Skeletal muscle satellite cell (primary cell): ENCODE measurements around the gene WDSUB1. TPM values are rescaled to one million over a fixed set of nuclear protein-coding genes. Genes with fewer than 3 reads are reported as not detected.
A peak's percentile ranks its signal among the peaks of the same experiment; 100 is the strongest.

ENCODE experiments used
- H3K27me3 ChIP-seq: 2 replicates; pipeline ENCODE4 v1.7.0; 2013; ENCODE audit warnings: low read length; ENCODE audit not compliant: control insufficient read depth, insufficient read depth
- H3K36me3 ChIP-seq: 2 replicates; pipeline ENCODE4 v1.7.0; 2013; ENCODE audit warnings: mild to moderate bottlenecking, control low read depth, low read length; ENCODE audit not compliant: insufficient read depth
- H3K4me1 ChIP-seq: 2 replicates; pipeline ENCODE4 v1.7.0; 2013; ENCODE audit warnings: low read length; ENCODE audit not compliant: control insufficient read depth, insufficient read depth
- H3K4me2 ChIP-seq: 2 replicates; pipeline ENCODE4 v1.7.0; 2013; ENCODE audit warnings: mild to moderate bottlenecking, low read length
- H3K4me3 ChIP-seq: 2 replicates; pipeline ENCODE4 v1.7.0; 2013; ENCODE audit warnings: low read length
- H3K9ac ChIP-seq: 2 replicates; pipeline ENCODE4 v1.7.0; 2013; ENCODE audit warnings: mild to moderate bottlenecking, low read depth, low read length, moderate library complexity
- H3K9me3 ChIP-seq: replicated peaks from 2 replicates; pipeline ENCODE4 v1.7.0; 2013; ENCODE audit warnings: mild to moderate bottlenecking, control low read depth, low read length
- total RNA-seq: library from RNA; depleted of rRNA; stranded (reverse); fragments of >200 nt; gene quantifications from 2 replicates; pipeline ENCODE4 v1.2.3, GENCODE V29; 2012; rRNA removed

WDSUB1 gene, protein sequence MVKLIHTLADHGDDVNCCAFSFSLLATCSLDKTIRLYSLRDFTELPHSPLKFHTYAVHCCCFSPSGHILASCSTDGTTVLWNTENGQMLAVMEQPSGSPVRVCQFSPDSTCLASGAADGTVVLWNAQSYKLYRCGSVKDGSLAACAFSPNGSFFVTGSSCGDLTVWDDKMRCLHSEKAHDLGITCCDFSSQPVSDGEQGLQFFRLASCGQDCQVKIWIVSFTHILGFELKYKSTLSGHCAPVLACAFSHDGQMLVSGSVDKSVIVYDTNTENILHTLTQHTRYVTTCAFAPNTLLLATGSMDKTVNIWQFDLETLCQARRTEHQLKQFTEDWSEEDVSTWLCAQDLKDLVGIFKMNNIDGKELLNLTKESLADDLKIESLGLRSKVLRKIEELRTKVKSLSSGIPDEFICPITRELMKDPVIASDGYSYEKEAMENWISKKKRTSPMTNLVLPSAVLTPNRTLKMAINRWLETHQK
- 4.2 and 4.6 TPM in 2 replicates for total RNA-seq

DNA sequence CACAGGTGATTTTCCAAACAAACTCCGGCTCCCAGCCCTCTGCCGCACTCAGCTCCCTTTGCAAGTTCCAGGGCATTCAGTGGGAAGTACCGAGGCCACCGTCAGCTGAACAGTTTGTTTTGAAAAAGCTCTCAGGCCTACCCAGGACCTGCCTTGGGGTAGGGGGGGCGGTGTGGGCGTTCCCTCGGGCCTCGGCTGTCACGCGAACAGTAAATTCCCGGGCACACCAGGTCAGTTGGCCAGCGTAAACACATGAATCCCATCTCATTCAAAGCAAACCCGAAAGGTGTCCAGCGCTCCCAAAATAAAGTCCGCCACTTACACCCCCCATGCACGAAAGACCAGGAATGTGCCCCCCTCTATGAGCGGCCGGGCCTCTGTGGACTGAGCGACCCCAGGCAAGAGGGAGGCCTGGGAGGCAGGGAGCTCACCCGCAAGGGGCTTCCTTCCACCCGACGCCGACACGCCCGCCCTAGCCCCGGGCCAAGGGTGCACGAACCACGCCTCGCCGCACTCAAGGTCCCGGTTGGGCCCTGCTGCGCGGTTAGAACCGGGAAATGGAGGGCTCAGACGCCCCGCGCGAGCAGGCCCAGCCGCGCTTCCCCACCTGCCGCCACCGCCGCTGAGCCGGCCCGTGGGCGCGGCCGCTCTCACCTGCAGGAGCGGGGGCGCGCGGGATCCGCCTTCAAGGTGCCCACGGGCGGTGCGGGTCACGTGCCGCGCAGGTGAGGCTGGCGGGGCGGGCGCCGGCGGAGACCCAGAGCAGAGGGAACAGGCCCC lies at the start of gene WDSUB1:
TSS of gene WDSUB1 (minus strand) at position 775 of the 780 bp plus-strand sequence. CDS start 3,634 bp downstream, outside the sequence.
- Histone ChIP-seq H3K27me3 (no peaks in the 10 kb centered on the region), H3K9ac (peak within 1 kb of the TSS; percentile 88)

DNA sequence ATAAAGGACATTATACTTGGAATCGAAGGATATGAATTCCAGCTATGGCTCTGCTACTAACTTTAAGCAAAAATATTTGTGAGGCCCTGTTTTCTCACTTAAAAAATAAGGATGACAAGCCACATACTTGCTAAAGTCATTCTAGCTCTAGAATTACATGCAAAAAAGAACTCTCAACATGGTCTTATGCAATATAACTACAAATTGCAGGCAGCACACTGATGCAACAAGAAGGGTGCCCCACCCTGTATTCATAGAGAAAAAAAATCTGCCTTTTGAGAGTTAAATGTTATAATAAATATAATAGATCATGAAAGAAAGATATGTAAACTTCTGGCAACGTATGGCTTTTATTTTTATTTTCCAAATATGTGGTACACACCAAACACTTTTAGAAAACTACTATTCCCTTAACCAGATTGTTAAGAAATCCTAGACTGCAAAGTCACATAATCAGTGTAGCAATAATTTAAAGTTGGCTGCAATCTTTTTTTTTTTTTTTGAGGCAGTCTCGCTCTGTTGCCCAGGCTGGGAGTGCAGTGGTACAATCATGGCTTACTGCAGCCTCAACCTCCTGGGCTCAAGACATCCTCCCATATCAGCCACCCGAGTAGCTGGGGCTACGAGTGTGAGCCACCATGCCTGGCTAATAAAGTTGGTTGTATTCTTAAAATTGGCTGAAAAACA lies 40.2 kb upstream of the WDSUB1 start:
- H3K9me3 ChIP-seq, result no peaks in the 10 kb centered on the region
- H3K4me1 ChIP-seq, result no peaks in the 10 kb centered on the region
- H3K36me3 ChIP-seq, result peaks cover 1% of the 10 kb centered on the region
- H3K4me2 ChIP-seq, result no peak overlapping the region
- H3K9ac ChIP-seq, result no peak overlapping the region
- no peak overlapping the region for H3K4me3 ChIP-seq
- H3K27me3 ChIP-seq, result no peaks in the 10 kb centered on the region

More for the DNA sequence above, at the start of gene WDSUB1:
- Histone ChIP-seq H3K4me1 (peaks cover 21% of the 10 kb centered on the region), H3K4me2 (peak within 1 kb of the TSS; percentile 96), H3K9me3 (no peaks in the 10 kb centered on the region), H3K4me3 (peak within 1 kb of the TSS; percentile 96), H3K36me3 (no peaks in the 10 kb centered on the region)

DNA sequence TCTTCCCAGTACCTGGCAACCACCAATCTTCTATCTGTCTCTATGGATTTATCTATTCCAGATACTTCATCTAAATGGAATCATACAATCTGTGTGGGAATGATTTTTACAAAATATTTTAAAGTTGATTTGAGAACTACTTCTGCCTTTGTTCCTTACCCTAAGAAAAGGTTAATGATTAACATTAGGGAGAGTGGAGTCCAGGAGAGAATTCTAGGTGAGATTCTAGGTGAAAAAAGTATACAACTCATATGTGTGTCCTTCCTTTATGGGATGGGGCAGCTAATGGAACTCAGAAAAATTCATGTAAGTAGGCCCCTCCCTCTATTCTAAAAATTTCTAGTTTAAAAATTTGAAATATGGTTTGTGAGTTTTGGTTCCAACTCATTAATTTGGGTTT lies 35.9 kb upstream of the WDSUB1 start:
- Histone ChIP-seq H3K27me3 (no peaks in the 10 kb centered on the region), H3K36me3 (peaks cover 4% of the 10 kb centered on the region), H3K9me3 (no peaks in the 10 kb centered on the region), H3K4me3 (no peak overlapping the region), H3K4me2 (no peak overlapping the region), H3K4me1 (no peaks in the 10 kb centered on the region), H3K9ac (no peak overlapping the region)

DNA sequence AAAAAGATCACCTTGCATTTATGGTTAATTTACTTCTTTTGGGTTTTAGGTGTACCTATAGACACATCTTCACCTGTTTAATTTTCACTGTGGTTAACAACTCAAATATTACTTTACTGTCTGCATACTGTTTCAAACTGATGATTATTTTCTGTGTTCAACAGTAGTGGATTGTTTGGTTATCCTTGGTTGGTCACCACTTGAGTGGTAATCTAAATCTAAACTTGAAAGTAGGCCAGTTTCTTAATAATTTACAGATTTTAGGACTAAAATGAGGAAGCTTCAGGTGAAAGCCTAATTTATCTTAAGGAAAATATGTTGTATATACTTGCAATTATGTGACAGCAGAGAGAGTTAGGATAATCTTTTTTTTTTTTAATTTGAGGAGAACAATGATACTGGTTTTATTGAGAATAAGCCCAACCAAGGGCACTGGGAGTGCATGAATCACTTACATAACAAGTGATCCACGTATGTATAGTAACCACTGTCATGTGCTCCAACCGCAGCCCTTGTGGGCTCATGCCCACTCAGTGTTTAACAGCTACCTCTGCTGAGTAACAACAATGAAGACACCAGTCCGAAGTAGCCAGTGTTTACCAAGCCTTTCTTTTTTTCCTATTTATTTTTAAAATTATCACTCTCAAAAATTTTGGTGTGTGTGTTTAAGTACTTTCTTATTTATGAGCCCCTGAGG lies 31.0 kb upstream of the WDSUB1 start:
- no peaks in the 10 kb centered on the region for H3K27me3 ChIP-seq
- peaks cover 4% of the 10 kb centered on the region for H3K36me3 ChIP-seq
- H3K4me2 ChIP-seq, result no peak overlapping the region
- H3K9me3 ChIP-seq, result no peaks in the 10 kb centered on the region
- H3K9ac ChIP-seq, result no peak overlapping the region
- no peaks in the 10 kb centered on the region for H3K4me1 ChIP-seq
- no peak overlapping the region for H3K4me3 ChIP-seq

DNA sequence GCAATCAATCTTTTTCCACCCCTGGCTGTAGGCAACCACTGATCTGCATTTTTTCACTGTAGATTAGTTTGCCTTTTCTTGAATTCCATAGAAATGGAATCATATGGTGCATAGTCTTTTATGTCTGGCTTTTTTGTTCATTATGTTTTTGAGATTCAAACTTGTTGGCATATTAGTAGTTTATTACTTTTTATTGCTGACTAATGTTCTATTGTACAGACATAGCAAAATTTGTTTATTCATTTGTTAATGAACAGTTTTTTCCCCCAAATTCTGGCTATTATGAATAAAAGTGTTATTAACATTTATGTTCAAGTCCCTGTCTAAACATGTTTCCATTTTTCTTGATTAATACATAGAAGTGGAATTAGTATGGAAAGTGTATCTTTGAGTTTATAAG lies 21.4 kb upstream of the WDSUB1 start:
- Histone ChIP-seq H3K27me3 (no peaks in the 10 kb centered on the region), H3K36me3 (no peaks in the 10 kb centered on the region), H3K4me3 (no peak overlapping the region), H3K4me2 (no peak overlapping the region), H3K4me1 (no peaks in the 10 kb centered on the region), H3K9me3 (no peaks in the 10 kb centered on the region), H3K9ac (no peak overlapping the region)

DNA sequence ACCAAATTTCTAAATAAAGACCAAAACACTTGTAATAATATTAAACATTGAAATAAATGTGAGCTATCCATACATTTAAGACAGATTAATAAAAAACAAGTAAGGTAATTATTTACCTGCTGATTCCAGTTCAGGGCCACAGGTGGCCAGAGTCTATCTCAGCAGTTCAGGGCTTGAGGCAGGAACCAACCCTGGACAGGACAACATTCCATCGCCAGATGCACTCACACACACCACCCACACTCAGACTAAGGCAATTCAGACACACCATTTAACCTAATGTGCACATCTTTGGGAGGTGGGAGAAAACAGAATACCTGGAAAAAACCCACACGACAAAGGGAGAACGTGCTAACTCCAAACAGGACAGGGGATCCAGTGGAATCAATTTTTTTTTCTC lies 14.1 kb upstream of the WDSUB1 start:
- Histone ChIP-seq H3K9ac (no peak overlapping the region), H3K4me3 (no peak overlapping the region), H3K4me2 (no peak overlapping the region), H3K9me3 (no peaks in the 10 kb centered on the region), H3K4me1 (no peaks in the 10 kb centered on the region), H3K36me3 (no peaks in the 10 kb centered on the region), H3K27me3 (no peaks in the 10 kb centered on the region)

DNA sequence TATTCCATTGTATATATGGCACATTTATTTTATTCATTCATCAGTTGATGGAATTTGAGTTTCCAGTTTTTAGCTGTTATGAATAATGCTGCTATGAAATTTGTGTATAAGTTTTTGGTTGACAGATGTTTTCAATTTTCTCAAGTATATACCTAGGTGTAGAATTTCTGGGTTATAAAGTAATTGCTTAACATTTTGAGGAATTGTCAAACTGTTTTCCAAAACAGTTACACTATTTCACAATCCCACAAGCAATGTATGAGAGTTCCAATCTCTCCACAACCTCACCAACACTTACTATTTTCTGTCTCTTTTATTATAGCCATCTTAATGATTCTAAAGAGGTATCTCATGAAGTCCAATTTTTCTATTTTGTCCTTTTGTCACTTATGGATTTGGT lies 12.5 kb upstream of the WDSUB1 start:
- Histone ChIP-seq H3K27me3 (no peaks in the 10 kb centered on the region), H3K4me3 (no peak overlapping the region), H3K4me2 (no peak overlapping the region), H3K4me1 (no peaks in the 10 kb centered on the region), H3K9ac (no peak overlapping the region), H3K36me3 (no peaks in the 10 kb centered on the region), H3K9me3 (no peaks in the 10 kb centered on the region)

DNA sequence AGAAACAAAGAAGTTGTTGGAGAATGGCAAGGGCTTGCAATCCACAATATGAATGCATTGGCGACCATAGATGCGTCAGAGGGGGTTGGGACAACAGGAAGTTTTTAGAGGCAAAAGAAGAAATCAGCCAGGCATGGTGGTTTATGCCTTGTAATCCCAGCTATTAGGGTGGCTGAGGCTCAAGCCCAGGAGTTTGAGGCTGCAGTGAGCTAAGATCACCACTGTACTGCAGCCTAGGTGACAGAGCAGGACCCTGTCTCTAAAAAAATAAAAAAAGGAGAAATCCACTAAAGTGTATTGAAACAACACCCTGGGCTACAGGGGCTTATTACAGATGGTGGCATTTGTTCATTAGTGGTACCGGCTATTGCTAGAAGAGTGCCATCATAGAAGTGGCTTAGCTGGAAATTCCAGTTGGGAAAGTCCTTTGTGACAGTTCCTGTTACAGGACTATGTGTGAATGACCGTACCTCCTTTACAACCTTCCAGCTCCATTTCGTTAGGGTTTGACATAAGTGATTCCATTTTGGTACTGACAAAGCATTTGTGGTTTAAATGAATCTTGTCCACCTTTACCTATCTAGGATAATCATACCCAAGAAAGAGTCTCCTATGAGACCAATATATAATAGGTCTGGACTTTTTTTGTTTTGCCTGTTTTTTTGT lies 10.7 kb upstream of the WDSUB1 start:
- no peak overlapping the region for H3K9ac ChIP-seq
- no peaks in the 10 kb centered on the region for H3K36me3 ChIP-seq
- no peaks in the 10 kb centered on the region for H3K4me1 ChIP-seq
- no peak overlapping the region for H3K4me3 ChIP-seq
- H3K9me3 ChIP-seq, result no peaks in the 10 kb centered on the region
- H3K27me3 ChIP-seq, result no peaks in the 10 kb centered on the region
- no peak overlapping the region for H3K4me2 ChIP-seq

DNA sequence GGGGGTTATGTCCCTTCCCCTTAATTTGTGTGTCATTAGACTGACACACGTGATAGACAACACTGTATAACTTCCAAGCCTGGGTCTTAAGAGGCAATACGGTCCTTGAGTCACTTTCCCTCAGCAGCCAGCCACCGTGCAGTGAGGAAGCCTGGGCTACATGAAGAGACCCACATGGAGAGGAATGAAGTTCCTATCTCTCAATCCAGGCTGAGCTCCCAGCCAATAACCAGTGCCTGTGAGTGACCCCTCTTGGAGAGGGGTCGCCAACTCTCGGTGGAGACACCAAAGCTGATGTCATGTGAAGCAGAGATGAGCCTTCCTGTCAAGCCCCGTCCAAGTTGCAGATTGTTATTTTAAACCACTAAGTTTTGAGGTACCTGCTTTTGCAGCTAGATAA lies 5.7 kb upstream of the WDSUB1 start:
- Histone ChIP-seq H3K4me2 (no peak overlapping the region), H3K36me3 (no peaks in the 10 kb centered on the region), H3K9me3 (no peaks in the 10 kb centered on the region), H3K9ac (no peak overlapping the region), H3K4me3 (no peak overlapping the region), H3K27me3 (no peaks in the 10 kb centered on the region), H3K4me1 (peaks cover 12% of the 10 kb centered on the region)

DNA sequence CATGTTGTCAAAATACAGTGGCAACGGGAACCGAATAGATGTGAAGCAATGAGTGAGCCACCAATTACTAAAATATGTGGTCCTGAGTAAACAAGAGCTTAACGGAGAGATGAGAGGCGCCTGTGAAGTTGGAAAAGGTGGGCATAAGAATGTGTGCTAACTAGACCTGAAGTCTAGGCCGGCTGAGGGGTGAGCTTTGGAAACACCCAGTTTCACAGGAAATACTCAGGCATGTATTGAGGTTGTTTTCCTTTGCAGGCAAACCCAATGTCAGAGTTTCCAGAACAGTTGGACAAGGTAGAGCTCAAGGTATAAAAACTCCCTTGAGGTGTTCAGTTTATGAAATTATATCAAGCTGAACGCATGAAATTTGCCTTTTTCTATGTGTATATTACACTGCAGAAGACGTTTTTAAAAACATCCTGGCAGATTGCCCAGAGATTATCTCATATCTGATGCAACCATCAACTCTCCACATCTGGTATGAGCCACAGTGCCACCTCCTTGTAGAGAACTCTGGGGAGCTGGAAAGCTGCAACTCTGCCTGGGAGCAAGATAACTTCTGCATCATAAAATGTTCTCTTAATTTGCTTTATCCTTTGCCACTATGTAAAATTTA lies 3.9 kb upstream of the WDSUB1 start:
- peaks cover 21% of the 10 kb centered on the region for H3K4me1 ChIP-seq
- no peak overlapping the region for H3K4me2 ChIP-seq
- H3K27me3 ChIP-seq, result no peaks in the 10 kb centered on the region
- H3K9me3 ChIP-seq, result no peaks in the 10 kb centered on the region
- H3K4me3 ChIP-seq, result no peak overlapping the region
- no peaks in the 10 kb centered on the region for H3K36me3 ChIP-seq
- no peak overlapping the region for H3K9ac ChIP-seq
